B cell (primary cell): ENCODE data around the gene TIAM1. TPM values are rescaled to one million over a fixed set of nuclear protein-coding genes. Genes with fewer than 3 reads are reported as not detected.

Source experiments
- ATAC-seq: fragments of 200-7000 bp; cut with Tn5 transposase; one replicate; pipeline ENCODE4 v1.10.0; 2021; ENCODE audit warnings: low read depth, mild to moderate bottlenecking, moderate number of reproducible peaks, moderate library complexity
- CTCF ChIA-PET: fragments of 350-600 bp; sonication (Branson Sonifier 250); formaldehyde crosslinking; loops from one replicate; lab custom pipeline; 2021; ENCODE audit warnings: antibody characterized with exemption, inconsistent platforms; lab: Charles Lee
- POLR2A ChIA-PET: fragments of 350-600 bp; sonication (Branson Sonifier 250); formaldehyde crosslinking; loops from one replicate; lab custom pipeline; 2021; ENCODE audit warnings: antibody characterized with exemption; lab: Charles Lee
- DNase-seq: peaks from one replicate; pipeline ENCODE4 v3.0.0; 2013
- H2AFZ ChIP-seq: 2 replicates; pipeline ENCODE4 v1.6.1; 2012; ENCODE audit warnings: mild to moderate bottlenecking, low read depth, low read length; ENCODE audit not compliant: insufficient read depth, poor library complexity, severe bottlenecking
- H3K27ac ChIP-seq, 2 donors: 1 replicate in 1 of 2; 2 replicates in 1 of 2; pipeline ENCODE4 v1.5.1; 2012 to 2013; ENCODE audit warnings: low read length in 2 of 2, mild to moderate bottlenecking in 2 of 2, moderate library complexity in 1 of 2
- H3K27me3 ChIP-seq, 4 experiments: fragments of 200-600 bp in 1 of 4; sonication (generic) in 1 of 4; replicated peaks in 1 of 4; 1 replicate in 2 of 4; 2 replicates in 2 of 4; pipeline versions ENCODE4 v1.6.1 to v1.7.0; 2013 to 2016; ENCODE audit warnings: low read length in 3 of 4, mild to moderate bottlenecking in 2 of 4, mixed read lengths in 1 of 4, moderate library complexity in 1 of 4; ENCODE audit not compliant: insufficient read depth in 4 of 4, control insufficient read depth in 3 of 4; ENCODE audit errors: control extremely low read depth in 1 of 4
- H3K36me3 ChIP-seq, 2 experiments: replicated peaks in 1 of 2; 1 replicate in 1 of 2; 2 replicates in 1 of 2; pipeline versions ENCODE4 v1.6.1 to v1.7.1; 2013; ENCODE audit warnings: low read length in 1 of 2; ENCODE audit not compliant: insufficient read depth in 2 of 2, control insufficient read depth in 1 of 2; ENCODE audit errors: control extremely low read depth in 1 of 2, extremely low read depth in 1 of 2
- H3K4me1 ChIP-seq, 2 donors: fragments of 200-600 bp in 1 of 2; sonication (generic) in 1 of 2; 1 replicate in 1 of 2; 2 replicates in 1 of 2; pipeline versions ENCODE4 v1.5.1 to v1.6.1; 2013 to 2017; ENCODE audit warnings: low read length in 2 of 2; ENCODE audit not compliant: control insufficient read depth in 2 of 2, insufficient read depth in 2 of 2
- H3K4me2 ChIP-seq: replicated peaks from 2 replicates; pipeline ENCODE3; 2012; ENCODE audit warnings: mild to moderate bottlenecking, low read depth, low read length; ENCODE audit not compliant: poor library complexity, severe bottlenecking
- H3K4me3 ChIP-seq, 5 experiments: fragments of 200-600 bp in 1 of 5; sonication (generic) in 1 of 5; 1 replicate in 3 of 5; 2 replicates in 2 of 5; pipeline versions ENCODE4 v1.5.1 to v1.7.0; 2011 to 2016; ENCODE audit warnings: low read length in 4 of 5, mild to moderate bottlenecking in 4 of 5, low read depth in 2 of 5, control low read depth in 1 of 5, moderate library complexity in 1 of 5; ENCODE audit not compliant: insufficient read depth in 1 of 5; ENCODE audit errors: control extremely low read depth in 1 of 5, extremely low read depth in 1 of 5
- H3K79me2 ChIP-seq: fragments of 200-600 bp; sonication (generic); one replicate; pipeline ENCODE4 v1.6.0; 2016; ENCODE audit warnings: low read length; ENCODE audit not compliant: control insufficient read depth, insufficient read depth
- H3K9ac ChIP-seq: fragments of 200-600 bp; sonication (generic); 2 replicates; pipeline ENCODE4 v1.6.1; 2017; ENCODE audit warnings: mild to moderate bottlenecking, low read length, moderate library complexity
- H3K9me3 ChIP-seq, 3 donors: one replicate each; pipeline versions ENCODE4 v1.6.1 to v1.7.1; 2013; ENCODE audit warnings: low read length in 2 of 3; ENCODE audit not compliant: control insufficient read depth in 2 of 3, insufficient read depth in 1 of 3; ENCODE audit errors: control extremely low read depth in 1 of 3
- H4K20me1 ChIP-seq: 2 replicates; pipeline ENCODE4 v1.6.0; 2012; ENCODE audit warnings: mild to moderate bottlenecking, low read length; ENCODE audit not compliant: insufficient read depth, control insufficient read depth, poor library complexity, severe bottlenecking
- H3K27ac Mint-ChIP-seq: one replicate; pipeline ENCODE4 v1.8.0; 2021; ENCODE audit warnings: mixed read lengths
- H3K27me3 Mint-ChIP-seq: one replicate; pipeline ENCODE4 v1.8.0; 2021; ENCODE audit warnings: mixed read lengths
- H3K4me1 Mint-ChIP-seq: one replicate; pipeline ENCODE4 v1.8.0; 2021; ENCODE audit warnings: mixed read lengths
- H3K4me3 Mint-ChIP-seq: one replicate; pipeline ENCODE4 v1.8.0; 2021; ENCODE audit warnings: mixed read lengths
- H3K9me3 Mint-ChIP-seq: one replicate; pipeline ENCODE4 v1.8.0; 2022; ENCODE audit warnings: mixed read lengths; ENCODE audit not compliant: insufficient read depth
- EZH2 ChIP-seq: IDR thresholded peaks from 2 replicates; pipeline ENCODE4 v1.6.1; 2012; ENCODE audit warnings: borderline replicate concordance, low read depth, mild to moderate bottlenecking, moderate library complexity, low read length; ENCODE audit not compliant: insufficient read depth, poor library complexity, severe bottlenecking
- WGBS: methylation state at CpG from one replicate; pipeline ENCODE4 v1.1.5; 2013; ENCODE audit warnings: missing lambda C conversion rate; ENCODE audit not compliant: insufficient coverage; 5-methylcytosine and 5-hydroxymethylcytosine counted together
- intact Hi-C: fragments of 100-400 bp; cut with micrococcal nuclease; formaldehyde crosslinking; loops from one replicate; pipeline ENCODE4 v1.10.0; 2022
- polyA plus RNA-seq: library from polyadenylated mRNA; depleted of rRNA; stranded (reverse); fragments of >200 nt; gene quantifications from 2 replicates; pipeline ENCODE4 v1.2.3, GENCODE V29; 2012
- total RNA-seq, 2 donors: library from RNA; stranded (reverse); fragments of 120-200 nt in 1 of 2; gene quantifications; 1 replicate in 1 of 2; 2 replicates in 1 of 2; pipeline versions ENCODE4 v1.2.3 to v1.2.4, GENCODE V29; 2013 to 2022
- TF ChIP-seq, protein P1 (sequence below): fragments of 200-600 bp; IDR thresholded peaks from one replicate; pipeline ENCODE4 v1.8.0; 2022; ENCODE audit warnings: antibody characterized with exemption, mild to moderate bottlenecking

The TIAM1 gene
- total and polyA plus RNA-seq, 2 donors (not counting 1 experiment from before 2014, with no cell fraction given): 0.51 to 1.0 TPM

DNA sequence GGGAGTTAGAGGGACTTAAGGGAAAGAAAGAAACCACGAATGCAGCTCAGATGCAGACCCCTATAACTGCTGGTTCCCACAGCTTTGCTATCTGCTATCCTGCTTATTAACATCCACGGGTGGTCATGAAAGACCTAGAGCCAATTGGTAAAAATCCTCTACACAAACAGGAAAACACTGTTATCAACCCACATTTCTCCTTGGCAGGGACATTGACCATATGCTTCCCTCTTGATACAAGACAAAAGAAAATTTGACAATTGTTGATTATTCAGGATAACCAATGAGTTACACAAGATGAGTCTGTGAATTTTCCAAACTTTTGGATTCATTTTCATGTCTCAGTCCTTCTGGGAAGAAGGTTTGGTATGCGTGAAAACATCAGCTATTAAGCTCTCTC is 90.4 kb downstream of the TIAM1 start:
- no peaks in the 10 kb centered on the region for H3K4me1 Mint-ChIP-seq
- ChIA-PET CTCF (no interaction called here), POLR2A (no interaction called here)
- Histone ChIP-seq H3K36me3 (no peaks in the 10 kb centered on the region), H2AFZ (no peak overlapping the region), H3K9me3 (no peaks in the 10 kb centered on the region), H3K4me1 (no peaks in the 10 kb centered on the region), H3K27me3 (no peaks in the 10 kb centered on the region), H4K20me1 (no peaks in the 10 kb centered on the region), H3K79me2 (no peaks in the 10 kb centered on the region), H3K27ac (no peak overlapping the region), H3K4me2 (no peak overlapping the region), H3K9ac (no peak overlapping the region), H3K4me3 (no peak overlapping the region)
- DNase-seq: no peak
- 57% methylated on average over 1 of the region's 3 CpGs for WGBS
- ATAC-seq: no peak
- intact Hi-C loops: no loop called here
- no peak for TF ChIP-seq EZH2
- TF ChIP-seq, protein P1, sequence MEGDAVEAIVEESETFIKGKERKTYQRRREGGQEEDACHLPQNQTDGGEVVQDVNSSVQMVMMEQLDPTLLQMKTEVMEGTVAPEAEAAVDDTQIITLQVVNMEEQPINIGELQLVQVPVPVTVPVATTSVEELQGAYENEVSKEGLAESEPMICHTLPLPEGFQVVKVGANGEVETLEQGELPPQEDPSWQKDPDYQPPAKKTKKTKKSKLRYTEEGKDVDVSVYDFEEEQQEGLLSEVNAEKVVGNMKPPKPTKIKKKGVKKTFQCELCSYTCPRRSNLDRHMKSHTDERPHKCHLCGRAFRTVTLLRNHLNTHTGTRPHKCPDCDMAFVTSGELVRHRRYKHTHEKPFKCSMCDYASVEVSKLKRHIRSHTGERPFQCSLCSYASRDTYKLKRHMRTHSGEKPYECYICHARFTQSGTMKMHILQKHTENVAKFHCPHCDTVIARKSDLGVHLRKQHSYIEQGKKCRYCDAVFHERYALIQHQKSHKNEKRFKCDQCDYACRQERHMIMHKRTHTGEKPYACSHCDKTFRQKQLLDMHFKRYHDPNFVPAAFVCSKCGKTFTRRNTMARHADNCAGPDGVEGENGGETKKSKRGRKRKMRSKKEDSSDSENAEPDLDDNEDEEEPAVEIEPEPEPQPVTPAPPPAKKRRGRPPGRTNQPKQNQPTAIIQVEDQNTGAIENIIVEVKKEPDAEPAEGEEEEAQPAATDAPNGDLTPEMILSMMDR: no peak
- no peak overlapping the region for H3K4me3 Mint-ChIP-seq
- no peaks in the 10 kb centered on the region for H3K27me3 Mint-ChIP-seq
- H3K27ac Mint-ChIP-seq: no peak overlapping the region
- H3K9me3 Mint-ChIP-seq: no peaks in the 10 kb centered on the region

DNA sequence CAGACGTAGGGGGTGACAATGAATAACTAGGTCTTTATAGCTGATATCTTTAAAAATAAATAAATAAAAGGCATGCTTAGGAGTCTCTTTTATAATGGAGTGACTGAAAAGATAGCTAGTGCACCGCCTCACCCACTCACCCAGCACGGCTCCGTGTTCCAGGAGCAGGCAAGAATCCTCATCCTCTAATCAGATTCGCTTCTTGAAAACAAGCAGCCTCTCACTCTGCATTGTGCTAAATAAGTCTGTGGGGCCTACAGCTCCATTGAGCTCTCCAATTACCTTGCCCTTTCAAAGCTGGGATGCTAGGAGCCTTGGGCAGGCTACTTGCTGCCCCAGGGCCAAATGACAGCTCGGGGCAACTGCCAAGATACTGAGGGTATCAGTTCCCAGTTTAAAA is 91.5 kb downstream of the TIAM1 start:
- intact Hi-C loops: no loop called here
- POLR2A ChIA-PET: no interaction called here

More for the DNA sequence above, 91.5 kb downstream of the TIAM1 start:
- WGBS: 92% methylated on average over 4 of the region's 6 CpGs
- CTCF ChIA-PET: interaction anchor here (0.6 to 1.1 kb wide), 2 partner anchors 8 to 26 kb away, joined by 3 read pairs; no protein-coding TSS in a partner anchor
- DNase-seq (no peak), ATAC-seq (no peak)
- no peak overlapping the region for H3K4me3 ChIP-seq
- no peaks in the 10 kb centered on the region for H3K79me2 ChIP-seq
- no peaks in the 10 kb centered on the region for H3K36me3 ChIP-seq
- no peak overlapping the region for H2AFZ ChIP-seq
- no peaks in the 10 kb centered on the region for H4K20me1 ChIP-seq
- no peak overlapping the region for H3K4me2 ChIP-seq
- Mint-ChIP-seq H3K4me1 (no peaks in the 10 kb centered on the region), H3K27ac (no peak overlapping the region), H3K9me3 (no peaks in the 10 kb centered on the region), H3K4me3 (no peak overlapping the region), H3K27me3 (no peaks in the 10 kb centered on the region)
- H3K4me1 ChIP-seq: no peaks in the 10 kb centered on the region
- no peak overlapping the region for H3K9ac ChIP-seq
- no peaks in the 10 kb centered on the region for H3K9me3 ChIP-seq
- no peaks in the 10 kb centered on the region for H3K27me3 ChIP-seq
- TF ChIP-seq EZH2: no peak
- TF ChIP-seq, protein P1: no peak
- no peak overlapping the region for H3K27ac ChIP-seq
